Heart left ventricle (tissue), 16 donors: Measurements from ENCODE around the gene PPM1J. TPM values are rescaled to one million over a fixed set of nuclear protein-coding genes. Genes with fewer than 3 reads are reported as not detected.

ENCODE experiments used
- ATAC-seq, 4 donors: fragments of 200-7000 bp; cut with Tn5 transposase; one replicate each; pipeline ENCODE4 v1.9.1; 2020 to 2022; ENCODE audit warnings: moderate library complexity in 4 of 4, mild to moderate bottlenecking in 3 of 4, moderate number of reproducible peaks in 1 of 4
- DNase-seq, 5 donors: peaks; one replicate each; pipeline ENCODE4 v3.0.0-alpha.2; 2020
- H3K27ac ChIP-seq, 12 donors: fragments of 200-600 bp; sonication (generic) in 4 of 12; one replicate each; pipeline versions ENCODE4 v1.5.0 to v1.8.0; 2016 to 2022; ENCODE audit warnings: mild to moderate bottlenecking in 2 of 12
- H3K27me3 ChIP-seq, 9 donors: fragments of 200-600 bp; sonication (generic) in 2 of 9; one replicate each; pipeline versions ENCODE4 v1.5.1 to v1.8.0; 2016 to 2022; ENCODE audit warnings: mild to moderate bottlenecking in 3 of 9
- H3K36me3 ChIP-seq, 9 donors: fragments of 200-600 bp; sonication (generic) in 2 of 9; one replicate each; pipeline versions ENCODE4 v1.5.0 to v1.8.0; 2018 to 2022; ENCODE audit warnings: mild to moderate bottlenecking in 2 of 9
- H3K4me1 ChIP-seq, 12 donors: fragments of 200-600 bp; sonication (generic) in 4 of 12; one replicate each; pipeline versions ENCODE4 v1.5.0 to v1.8.0; 2016 to 2022; ENCODE audit warnings: mild to moderate bottlenecking in 3 of 12
- H3K4me3 ChIP-seq, 12 donors: fragments of 200-600 bp; sonication (generic) in 4 of 12; one replicate each; pipeline versions ENCODE4 v1.5.0 to v1.8.0; 2017 to 2022; ENCODE audit warnings: mild to moderate bottlenecking in 9 of 12, moderate library complexity in 4 of 12
- H3K9me3 ChIP-seq, 12 donors: fragments of 200-600 bp; sonication (generic) in 4 of 12; one replicate each; pipeline versions ENCODE4 v1.5.0 to v1.8.0; 2016 to 2022; ENCODE audit warnings: mild to moderate bottlenecking in 1 of 12
- CTCF ChIP-seq, 12 donors: fragments of 200-600 bp; sonication (generic) in 4 of 12; IDR thresholded peaks; one replicate each; pipeline versions ENCODE4 v1.5.0 to v1.8.0; 2018 to 2022; ENCODE audit warnings: antibody characterized with exemption in 12 of 12, mild to moderate bottlenecking in 5 of 12
- POLR2A ChIP-seq, 2 donors: fragments of 450-650 bp; IDR thresholded peaks; one replicate each; pipeline ENCODE4 v1.6.1; 2017; ENCODE audit warnings: antibody characterized with exemption in 2 of 2, mild to moderate bottlenecking in 2 of 2, moderate library complexity in 2 of 2
- WGBS, 4 donors: extraction: QIAGEN DNeasy Blood & Tissue Kit in 2 of 4; methylation state at CpG; one replicate each; pipeline versions ENCODE4 v1.1.5 to v1.1.7; 2013 to 2018; 5-methylcytosine and 5-hydroxymethylcytosine counted together
- intact Hi-C, 10 donors: fragments of 100-400 bp; cut with DNase I; formaldehyde crosslinking; loops; one replicate each; pipeline versions ENCODE4 v1.11.1 to v1.14.2; 2022
- polyA plus RNA-seq, 2 donors: library from polyadenylated mRNA; stranded (reverse); fragments of 200-250 nt; gene quantifications; one replicate each; pipeline ENCODE4 v1.2.3, GENCODE V29; 2013
- total RNA-seq, 9 donors: library from RNA; depleted of rRNA in 2 of 9; stranded (reverse); fragments of >200 nt in 2 of 9; fragmentation: NEBNext Ultra II Directional in 3 of 9; extraction: Animal tissue kit (Norgen Biotek cat#: 25700) in 3 of 9; gene quantifications; one replicate each; pipeline versions ENCODE4 v1.1.0 to v1.2.4, GENCODE V29; 2016 to 2023
- donor health status: ischemic (EF 13 %, LVEDD 7.1; RV severe dilation, severe dysfunction).
- donor health status: healthy with polysubstance abuse.
- donor health status: DM: no; HTN: yes; CAD: no.
- donor health status: DM: no; HTN: no; CAD: no.
- donor health status: ischemic (EF 25% LVEDD 6.9; RV normal size, moderate dysfunction).
- donor health status: ischemic (EF 25% LVEDD 5.7; RV mildly dilated, moderate dysfunction).
- donor health status: healthy.
- donor health status: DM: yes; HTN: yes; CAD: no.
- donor health status: ischemic (EF 35%, LVEDD 5.7; RV mildly dilated, moderate dysfunction).
- donor health status: nonischemic (EF 11% LVEDD 7.7; RV severe dilation, severe dysfunction).
- donor health status: DM: yes; HTN: yes; CAD: no.
- donor health status: PGD.
- donor health status: ischemic (EF 29% LVEDD 5.4; RV normal size, mild dysfunction).
- donor health status: nonischemic (EF 23%, LVEDD 6.1; RV moderate dilation, normal function).

PPM1J gene
- total and polyA plus RNA-seq, 11 donors, result 1.8 to 11.5 (median 8.1) TPM

GRCh38 chr1:112678605-112679004 is 36.5 kb downstream of the PPM1J start:
- no peaks in the 10 kb centered on the region for H3K9me3 ChIP-seq
- 70 to 79% (median 76%) methylated on average over 3 of the region's 3 CpGs for WGBS, 4 donors
- DNase-seq (no peak), ATAC-seq (no peak)
- no peak overlapping the region for H3K4me3 ChIP-seq
- intact Hi-C loops, result loop anchor here in 5 of 10 donors (2.0 to 10.0 kb wide), 5 partner anchors 14 to 284 kb away; partner anchors contain the start of genes CTTNBP2NL (in 2 of the 5), WNT2B (in 2 of the 5), CAPZA1 (in 1 of the 5) and ST7L (in 1 of the 5)
- H3K4me1 ChIP-seq, result peaks cover 0 to 35% (median 18%) of the 10 kb centered on the region in 12 donors
- TF ChIP-seq CTCF (IDR thresholded peaks at IDR 0.05) (no peak), POLR2A (IDR thresholded peaks at IDR 0.05) (no peak)
- peaks cover 0 to 4% (median 0%) of the 10 kb centered on the region in 9 donors for H3K36me3 ChIP-seq
- H3K27me3 ChIP-seq, result no peaks in the 10 kb centered on the region
- H3K27ac ChIP-seq, result peak overlapping the region in 2 of 12 donors; percentile 26 to 28

DNA sequence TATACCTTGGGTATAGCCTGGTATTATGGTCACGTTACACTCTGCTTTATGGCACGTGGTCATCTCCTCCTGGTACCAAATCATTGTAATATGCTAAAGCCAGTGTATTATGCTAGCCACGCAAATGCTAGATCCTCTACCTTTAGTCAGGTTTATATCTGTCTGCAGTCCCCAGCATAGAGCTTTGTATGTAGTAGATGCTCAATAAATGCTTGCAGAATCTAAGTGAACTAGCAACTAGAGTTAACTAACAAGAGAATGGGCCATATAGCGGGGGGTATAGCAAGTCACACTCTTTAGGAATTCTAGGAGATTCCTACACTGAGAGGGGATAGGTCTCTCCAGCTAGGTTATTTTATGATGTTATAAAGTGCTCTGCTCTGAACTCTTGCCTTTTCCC is 37.6 kb downstream of the PPM1J start:
- ATAC-seq (no peak), DNase-seq (no peak)
- peaks cover 0 to 39% (median 24%) of the 10 kb centered on the region in 12 donors for H3K4me1 ChIP-seq
- intact Hi-C loops, result loop anchor here in 4 of 10 donors (5.0 to 10.0 kb wide), 4 partner anchors 53 to 283 kb away; partner anchors contain the start of genes CTTNBP2NL (in 2 of the 4), WNT2B (in 2 of the 4), CAPZA1 (in 1 of the 4) and ST7L (in 1 of the 4)
- no peaks in the 10 kb centered on the region for H3K27me3 ChIP-seq
- H3K4me3 ChIP-seq, result no peak overlapping the region
- TF ChIP-seq POLR2A (IDR thresholded peaks at IDR 0.05) (no peak), CTCF (IDR thresholded peaks at IDR 0.05) (no peak)
- no peak overlapping the region for H3K27ac ChIP-seq
- H3K9me3 ChIP-seq, result no peaks in the 10 kb centered on the region
- peaks cover 0 to 4% (median 0%) of the 10 kb centered on the region in 9 donors for H3K36me3 ChIP-seq
- 97 to 99% (median 98%) methylated on average over 4 of the region's 4 CpGs for WGBS, 4 donors

- Histone ChIP-seq H3K27ac (no peak overlapping the region), H3K4me1 (peaks cover 0 to 39% (median 24%) of the 10 kb centered on the region in 12 donors), H3K9me3 (no peaks in the 10 kb centered on the region), H3K36me3 (peaks cover 0 to 14% (median 6%) of the 10 kb centered on the region in 9 donors), H3K27me3 (no peaks in the 10 kb centered on the region), H3K4me3 (peak overlapping the region in 1 of 12 donors; percentile 97)
- DNase-seq (no peak), ATAC-seq (no peak)
- intact Hi-C loops, result loop anchor here in 4 of 10 donors (5.0 to 10.0 kb wide), 4 partner anchors 52 to 282 kb away; partner anchors contain the start of genes CTTNBP2NL (in 2 of the 4), WNT2B (in 2 of the 4), CAPZA1 (in 1 of the 4) and ST7L (in 1 of the 4)
- 88 to 96% (median 94%) methylated on average over 3 of the region's 3 CpGs for WGBS, 4 donors
- no peak for TF ChIP-seq POLR2A (IDR thresholded peaks at IDR 0.05)
- TF ChIP-seq CTCF (IDR thresholded peaks at IDR 0.05), result no peak
Observed at GRCh38 chr1:112676543-112676942, 38.6 kb downstream of the PPM1J start.

DNA sequence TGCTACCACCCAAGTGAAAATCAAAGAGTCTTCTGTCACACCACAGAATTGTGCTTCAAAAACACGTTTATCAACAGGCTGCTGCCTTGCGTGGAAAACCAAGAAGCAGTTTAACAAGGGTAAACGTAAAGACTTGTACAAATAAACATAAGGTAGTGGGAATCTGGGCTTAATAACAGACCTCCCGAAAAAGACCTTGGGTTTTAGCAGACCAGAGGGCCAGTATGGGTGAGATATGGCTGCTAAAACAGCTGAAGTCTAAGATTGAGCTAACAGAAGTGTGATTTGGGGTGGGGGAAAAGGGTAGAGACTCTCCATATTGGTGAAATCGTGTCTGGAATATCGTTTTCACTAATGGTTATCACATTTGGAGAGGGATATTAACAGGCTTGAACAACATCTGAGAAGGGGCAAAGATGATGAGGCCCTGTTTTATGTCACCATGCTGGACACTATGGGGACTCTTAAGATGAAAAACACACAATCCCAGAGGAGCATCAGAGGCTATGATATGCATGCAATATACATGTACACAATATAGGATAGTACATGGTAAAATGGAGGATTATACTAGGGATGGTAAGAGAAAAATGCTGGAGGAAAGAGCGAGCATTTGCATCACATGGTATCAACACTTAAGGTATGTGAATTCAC is 39.3 kb downstream of the PPM1J start:
- intact Hi-C loops, result loop anchor here in 8 of 10 donors (2.0 to 10.0 kb wide), 8 partner anchors 25 to 281 kb away; partner anchors contain the start of genes RHOC (in 4 of the 8), CTTNBP2NL (in 2 of the 8), WNT2B (in 2 of the 8) and CAPZA1 (in 1 of the 8)
- 39 to 52% (median 50%) methylated on average over 7 of the region's 7 CpGs for WGBS, 4 donors
- ATAC-seq (no peak), DNase-seq (no peak)
- H3K27me3 ChIP-seq, result no peaks in the 10 kb centered on the region
- H3K36me3 ChIP-seq, result peaks cover 0 to 21% (median 11%) of the 10 kb centered on the region in 9 donors
- H3K4me3 ChIP-seq, result peak overlapping the region; percentile 64 to 97 (median 84)
- peaks cover 0 to 39% (median 24%) of the 10 kb centered on the region in 12 donors for H3K4me1 ChIP-seq
- H3K27ac ChIP-seq, result peak overlapping the region; percentile 81 to 96 (median 92)
- TF ChIP-seq POLR2A (IDR thresholded peaks at IDR 0.05), result no peak
- no peak for TF ChIP-seq CTCF (IDR thresholded peaks at IDR 0.05)
- no peaks in the 10 kb centered on the region for H3K9me3 ChIP-seq
